Subcutaneous adipose tissue (tissue), 4 donors: ENCODE data around the gene MYRF. TPM values are rescaled to one million over a fixed set of nuclear protein-coding genes. Genes with fewer than 3 reads are reported as not detected.

Experiments used
- CTCF ChIP-seq: fragments of 450-650 bp; IDR thresholded peaks from one replicate; pipeline ENCODE4 v1.5.1; 2016; ENCODE audit warnings: low read depth, mild to moderate bottlenecking, control low read depth, antibody characterized with exemption, moderate library complexity
- total RNA-seq, 4 donors: library from RNA; depleted of rRNA; stranded (reverse); fragments of >200 nt; gene quantifications; one replicate each; pipeline ENCODE4 v1.1.0, GENCODE V29; 2016

Gene MYRF
- total RNA-seq, 4 donors from 2014 or later: 0.17 to 0.33 TPM; not detected in 2

- no peak for TF ChIP-seq CTCF
Measured at GRCh38 chr11:61742391-61742790, 10.0 kb upstream of the MYRF start.

- no peak for TF ChIP-seq CTCF
Measured at GRCh38 chr11:61743486-61744095, 8.8 kb upstream of the MYRF start.

- TF ChIP-seq CTCF: no peak
Measured at GRCh38 chr11:61744181-61744580, 8.3 kb upstream of the MYRF start.

DNA sequence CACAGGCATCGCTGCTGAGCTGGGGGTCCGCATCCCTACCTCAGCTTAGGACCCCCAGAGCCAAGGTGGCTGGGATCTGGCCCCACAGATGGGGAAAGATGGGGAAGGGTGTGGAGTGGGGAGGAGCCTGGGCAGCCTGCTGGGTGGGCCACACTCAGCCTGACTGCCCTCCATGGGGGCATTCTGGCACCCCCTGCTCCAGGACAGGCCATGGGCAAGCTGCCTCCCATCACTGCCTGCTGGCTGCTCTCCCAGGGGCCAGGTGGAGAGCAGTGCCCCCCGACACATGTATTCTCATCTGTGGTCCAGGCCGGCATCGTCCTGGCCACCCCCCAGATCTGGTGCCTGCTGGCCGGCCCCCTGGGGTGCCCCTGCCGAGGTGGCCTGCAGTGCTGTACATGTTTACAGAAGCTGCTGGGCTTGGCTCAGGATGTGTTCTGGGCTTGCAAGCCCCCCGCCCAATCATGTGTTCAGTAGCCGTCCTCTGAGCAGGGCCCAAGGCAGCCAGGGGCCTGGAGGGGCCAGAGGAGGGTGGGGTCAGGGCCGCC is 7.8 kb upstream of the MYRF start:
- TF ChIP-seq CTCF: no peak

GRCh38 chr11:61745781-61746441 is 6.5 kb upstream of the MYRF start:
- TF ChIP-seq CTCF: no peak

- no peak for TF ChIP-seq CTCF
Measured at GRCh38 chr11:61746442-61747191, 5.8 kb upstream of the MYRF start.
